Central memory CD4-positive, alpha-beta T cell (primary cell): ENCODE results near the gene BPIFA2.

Source experiments
- DNase-seq: peaks from one replicate; pipeline ENCODE4 v3.0.0; 2022

Gene BPIFA2

GRCh38 chr20:33203444-33203843, 35.5 kb downstream of the BPIFA2 start:
- DNase-seq: no peak

GRCh38 chr20:33209789-33210188, 41.8 kb downstream of the BPIFA2 start:
- DNase-seq: peak; percentile 10

- DNase-seq: no peak
Measured at GRCh38 chr20:33210371-33210770, 42.4 kb downstream of the BPIFA2 start.

GRCh38 chr20:33211817-33212424, 44.0 kb downstream of the BPIFA2 start:
- DNase-seq: no peak

GRCh38 chr20:33217052-33217451, 49.1 kb downstream of the BPIFA2 start, which contains the start of gene BPIFA3:
BPIFA3 (plus strand) TSS chr20:33217352; CDS start chr20:33217537, 185 bp downstream.
- DNase-seq: no peak

GRCh38 chr20:33224399-33224798, 56.4 kb downstream of the BPIFA2 start:
- no peak for DNase-seq

- DNase-seq: no peak
Measured at GRCh38 chr20:33229843-33230242, 61.9 kb downstream of the BPIFA2 start.
